Neural progenitor cell (in vitro differentiated cells): ENCODE measurements around the gene NFIA. TPM values are rescaled to one million over a fixed set of nuclear protein-coding genes. Genes with fewer than 3 reads are reported as not detected.

Experiments
- DNase-seq: peaks from one replicate; pipeline ENCODE4 v3.0.0-alpha.2; 2016; ENCODE audit warnings: low spot score
- H2AFZ ChIP-seq: fragments of 200-600 bp; sonication (generic); replicated peaks from 2 replicates; pipeline ENCODE4 v1.6.1; 2016; ENCODE audit warnings: antibody characterized with exemption
- H3F3A ChIP-seq: fragments of 200-600 bp; sonication (generic); 2 replicates; pipeline ENCODE4 v1.6.1; 2016; ENCODE audit warnings: antibody characterized with exemption, low read depth
- H3K27ac ChIP-seq: fragments of 200-600 bp; sonication (generic); 2 replicates; pipeline ENCODE4 v1.5.1; 2016; ENCODE audit warnings: mild to moderate bottlenecking
- H3K27me3 ChIP-seq: fragments of 200-600 bp; sonication (generic); 2 replicates; pipeline ENCODE4 v1.6.1; 2016; ENCODE audit warnings: mild to moderate bottlenecking, moderate library complexity
- H3K36me3 ChIP-seq: fragments of 200-600 bp; sonication (generic); 2 replicates; pipeline ENCODE4 v1.5.1; 2016
- H3K4me1 ChIP-seq: fragments of 200-600 bp; sonication (generic); 2 replicates; pipeline ENCODE4 v1.6.1; 2016; ENCODE audit warnings: mixed run types
- H3K4me2 ChIP-seq: fragments of 200-600 bp; sonication (generic); 2 replicates; pipeline ENCODE4 v1.6.1; 2016
- H3K4me3 ChIP-seq: fragments of 200-600 bp; sonication (generic); 2 replicates; pipeline ENCODE4 v1.5.1; 2016
- H3K79me2 ChIP-seq: fragments of 200-600 bp; sonication (generic); 2 replicates; pipeline ENCODE4 v1.6.1; 2016; ENCODE audit warnings: low read depth
- H3K9ac ChIP-seq: fragments of 200-600 bp; sonication (generic); 2 replicates; pipeline ENCODE4 v1.6.1; 2016
- H3K9me3 ChIP-seq: fragments of 200-600 bp; sonication (generic); 2 replicates; pipeline ENCODE4 v1.5.1; 2016; ENCODE audit warnings: low read depth
- H4K20me1 ChIP-seq: fragments of 200-600 bp; sonication (generic); 2 replicates; pipeline ENCODE4 v1.6.1; 2016; ENCODE audit warnings: low read depth
- H3K27ac Mint-ChIP-seq: 3 replicates; pipeline ENCODE4 v1.8.0; 2021; ENCODE audit warnings: mixed read lengths
- H3K27me3 Mint-ChIP-seq: 2 replicates; pipeline ENCODE4 v1.8.0; 2022; ENCODE audit warnings: low read depth, mild to moderate bottlenecking, inconsistent platforms, moderate library complexity, mixed read lengths; ENCODE audit not compliant: insufficient read depth
- H3K36me3 Mint-ChIP-seq: 3 replicates; pipeline ENCODE4 v1.8.0; 2021; ENCODE audit warnings: mixed read lengths
- H3K4me1 Mint-ChIP-seq: 3 replicates; pipeline ENCODE4 v1.8.0; 2021; ENCODE audit warnings: mixed read lengths
- H3K4me3 Mint-ChIP-seq: 3 replicates; pipeline ENCODE4 v1.8.0; 2021; ENCODE audit warnings: mild to moderate bottlenecking, moderate library complexity, mixed read lengths
- H3K9me3 Mint-ChIP-seq: 3 replicates; pipeline ENCODE4 v1.8.0; 2020; ENCODE audit warnings: mixed read lengths
- CTCF ChIP-seq: fragments of 200-600 bp; sonication (generic); IDR thresholded peaks from 2 replicates; pipeline ENCODE4 v1.5.1; 2017; ENCODE audit warnings: antibody characterized with exemption, mild to moderate bottlenecking
- EZH2 ChIP-seq: fragments of 200-600 bp; sonication (generic); IDR thresholded peaks from 2 replicates; pipeline ENCODE4 v1.6.1; 2017; ENCODE audit warnings: antibody characterized with exemption, mild to moderate bottlenecking, moderate library complexity
- EZH2phosphoT487 ChIP-seq: fragments of 200-600 bp; sonication (generic); IDR thresholded peaks from 2 replicates; pipeline ENCODE4 v1.6.1; 2017; ENCODE audit warnings: antibody characterized with exemption
- total RNA-seq: library from RNA; depleted of rRNA; stranded (reverse); fragments of >200 nt; gene quantifications from 2 replicates; pipeline ENCODE4 v1.2.3, GENCODE V29; 2015; ENCODE audit warnings: low replicate concordance

Gene NFIA
- total RNA-seq, 1 donor from 2014 or later: 5.3 TPM

- H3K27me3 Mint-ChIP-seq: peaks cover 14% of the 10 kb centered on the region
- Histone ChIP-seq H3K4me3 (peak overlapping the region; percentile 43), H3K36me3 (no peaks in the 10 kb centered on the region), H2AFZ (peak overlapping the region; percentile 96), H3K9me3 (no peaks in the 10 kb centered on the region), H3K4me2 (peak overlapping the region; percentile 76), H3K4me1 (no peaks in the 10 kb centered on the region), H3K27me3 (peaks cover 39% of the 10 kb centered on the region), H3K27ac (no peak overlapping the region), H4K20me1 (no peaks in the 10 kb centered on the region), H3F3A (no peaks in the 10 kb centered on the region), H3K9ac (no peak overlapping the region), H3K79me2 (no peaks in the 10 kb centered on the region)
- H3K27ac Mint-ChIP-seq: no peak overlapping the region
- peak; percentile 78 for TF ChIP-seq EZH2
- peak; percentile 88 for TF ChIP-seq CTCF
- peak; percentile 47 for TF ChIP-seq EZH2phosphoT487
- peaks cover 6% of the 10 kb centered on the region for H3K9me3 Mint-ChIP-seq
- no peaks in the 10 kb centered on the region for H3K36me3 Mint-ChIP-seq
- no peak overlapping the region for H3K4me3 Mint-ChIP-seq
- peaks cover 6% of the 10 kb centered on the region for H3K4me1 Mint-ChIP-seq
- DNase-seq: peak; percentile 90
These were observed 39.1 kb upstream of the NFIA start for GRCh38 chr1:61043010-61043820.

DNA sequence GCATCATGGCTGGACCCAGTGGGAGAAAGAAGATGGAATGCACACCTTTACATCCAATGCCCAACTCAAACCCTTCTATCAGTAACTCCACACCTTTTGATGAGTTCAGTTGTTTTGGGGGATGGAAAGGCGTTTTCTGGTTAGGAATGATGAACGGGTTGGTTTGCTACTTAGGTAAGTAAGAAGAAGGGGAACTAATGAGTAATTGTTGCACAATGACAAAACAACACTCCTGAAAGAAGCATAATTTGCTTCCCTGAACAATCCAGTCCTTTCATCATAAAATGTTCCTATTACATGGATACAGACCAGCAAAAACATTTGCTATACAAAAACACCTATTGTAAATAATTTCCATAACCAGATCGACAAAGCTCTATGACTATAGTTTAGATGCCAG lies 35.9 kb upstream of the NFIA start:
- peaks cover 4% of the 10 kb centered on the region for H3K4me1 ChIP-seq
- no peak overlapping the region for H3K4me2 ChIP-seq
- H3K27ac ChIP-seq: no peak overlapping the region
- H3K9ac ChIP-seq: no peak overlapping the region
- no peak for DNase-seq
- H3K9me3 Mint-ChIP-seq: peaks cover 6% of the 10 kb centered on the region
- peaks cover 4% of the 10 kb centered on the region for H4K20me1 ChIP-seq
- H3K4me3 Mint-ChIP-seq: no peak overlapping the region
- peaks cover 48% of the 10 kb centered on the region for H3K27me3 ChIP-seq
- H3K36me3 ChIP-seq: no peaks in the 10 kb centered on the region
- no peaks in the 10 kb centered on the region for H3K9me3 ChIP-seq
- no peaks in the 10 kb centered on the region for H3K36me3 Mint-ChIP-seq
- no peak overlapping the region for H2AFZ ChIP-seq
- H3K79me2 ChIP-seq: no peaks in the 10 kb centered on the region
- H3K27me3 Mint-ChIP-seq: peaks cover 25% of the 10 kb centered on the region
- H3K4me1 Mint-ChIP-seq: peaks cover 13% of the 10 kb centered on the region
- H3K4me3 ChIP-seq: no peak overlapping the region
- TF ChIP-seq EZH2 (no peak), EZH2phosphoT487 (no peak), CTCF (no peak)
- H3K27ac Mint-ChIP-seq: no peak overlapping the region
- H3F3A ChIP-seq: peaks cover 5% of the 10 kb centered on the region

DNA sequence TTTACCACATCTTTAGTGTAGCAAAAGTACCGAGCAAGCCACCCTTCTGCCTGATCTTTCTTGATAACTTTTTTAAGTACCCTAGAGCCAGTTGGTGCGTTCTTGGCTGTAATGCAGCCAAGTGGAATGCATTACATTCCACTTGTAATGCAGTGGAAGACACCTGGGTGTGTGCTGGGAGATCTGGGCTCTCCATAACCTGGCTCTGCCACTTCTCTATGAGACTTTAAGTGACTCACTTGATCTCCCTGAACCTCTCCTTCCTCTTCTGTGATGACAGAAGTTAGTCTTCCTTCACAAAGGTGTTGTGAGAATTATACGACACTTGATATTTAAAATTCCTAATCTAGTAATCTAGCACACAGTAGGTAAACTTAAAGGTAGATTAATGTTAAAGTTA lies 35.3 kb upstream of the NFIA start:
- Histone ChIP-seq H3K27me3 (peaks cover 48% of the 10 kb centered on the region), H3K4me1 (peaks cover 10% of the 10 kb centered on the region), H3K9ac (no peak overlapping the region), H3K27ac (no peak overlapping the region), H3K4me3 (no peak overlapping the region), H2AFZ (no peak overlapping the region), H4K20me1 (peaks cover 10% of the 10 kb centered on the region), H3K79me2 (no peaks in the 10 kb centered on the region), H3K36me3 (no peaks in the 10 kb centered on the region), H3F3A (peaks cover 9% of the 10 kb centered on the region), H3K9me3 (no peaks in the 10 kb centered on the region), H3K4me2 (no peak overlapping the region)
- no peaks in the 10 kb centered on the region for H3K36me3 Mint-ChIP-seq
- no peak overlapping the region for H3K4me3 Mint-ChIP-seq
- H3K4me1 Mint-ChIP-seq: peaks cover 20% of the 10 kb centered on the region
- no peak overlapping the region for H3K27ac Mint-ChIP-seq
- no peak for TF ChIP-seq EZH2phosphoT487
- no peak for TF ChIP-seq EZH2
- no peak for TF ChIP-seq CTCF
- H3K27me3 Mint-ChIP-seq: peaks cover 31% of the 10 kb centered on the region
- DNase-seq: no peak
- peaks cover 5% of the 10 kb centered on the region for H3K9me3 Mint-ChIP-seq
